Eye (tissue), 1 donor: ENCODE data around the gene FAM13A.

Source experiments
- DNase-seq: peaks from one replicate; pipeline ENCODE4 v3.0.0-alpha.2; 2015

The FAM13A gene

GRCh38 chr4:88737307-88737941, 319.6 kb downstream of the FAM13A start:
- peak; percentile 53 for DNase-seq

GRCh38 chr4:88736264-88736663, 320.7 kb downstream of the FAM13A start:
- DNase-seq = no peak

- no peak for DNase-seq
These were observed 321.4 kb downstream of the FAM13A start for GRCh38 chr4:88735564-88735963.

GRCh38 chr4:88734403-88734949, 322.5 kb downstream of the FAM13A start:
- no peak for DNase-seq

GRCh38 chr4:88732714-88733368, 324.1 kb downstream of the FAM13A start:
- DNase-seq = no peak

- no peak for DNase-seq
These were observed 325.6 kb downstream of the FAM13A start for GRCh38 chr4:88731381-88731780.

GRCh38 chr4:88730811-88731210, 326.2 kb downstream of the FAM13A start:
- DNase-seq = no peak

- no peak for DNase-seq
These were observed 327.7 kb downstream of the FAM13A start for GRCh38 chr4:88729146-88729760.

- DNase-seq = no peak
These were observed 328.8 kb downstream of the FAM13A start for GRCh38 chr4:88728146-88728545.

GRCh38 chr4:88725986-88726385, 331.0 kb downstream of the FAM13A start:
- no peak for DNase-seq

- no peak for DNase-seq
These were observed 331.8 kb downstream of the FAM13A start for GRCh38 chr4:88725143-88725542.

GRCh38 chr4:88724406-88724805, 332.6 kb downstream of the FAM13A start:
- DNase-seq = no peak

- no peak for DNase-seq
These were observed 334.2 kb downstream of the FAM13A start for GRCh38 chr4:88722828-88723227.

GRCh38 chr4:88722276-88722780, 334.7 kb downstream of the FAM13A start:
- DNase-seq = no peak

GRCh38 chr4:88720451-88721428, 336.2 kb downstream of the FAM13A start:
- DNase-seq = no peak

GRCh38 chr4:88719381-88719780, 337.6 kb downstream of the FAM13A start:
- DNase-seq = no peak

- DNase-seq = no peak
These were observed 338.9 kb downstream of the FAM13A start for GRCh38 chr4:88718098-88718497.

- no peak for DNase-seq
These were observed 343.2 kb downstream of the FAM13A start for GRCh38 chr4:88713782-88714181.

GRCh38 chr4:88709989-88710388, 347.0 kb downstream of the FAM13A start:
- DNase-seq = no peak

- peak; percentile 69 for DNase-seq
These were observed 350.4 kb downstream of the FAM13A start for GRCh38 chr4:88706574-88706973.

- DNase-seq = no peak
These were observed 351.0 kb downstream of the FAM13A start for GRCh38 chr4:88705805-88706492.

GRCh38 chr4:88705223-88705622, 351.8 kb downstream of the FAM13A start:
- no peak for DNase-seq
